ENCODE results near the gene ZNF277. TPM values are rescaled to one million over a fixed set of nuclear protein-coding genes. Genes with fewer than 3 reads are reported as not detected.

ZNF277 gene
- total RNA-seq, 2 experiments from 2014 or later: 14.8 to 15.6 TPM

DNA sequence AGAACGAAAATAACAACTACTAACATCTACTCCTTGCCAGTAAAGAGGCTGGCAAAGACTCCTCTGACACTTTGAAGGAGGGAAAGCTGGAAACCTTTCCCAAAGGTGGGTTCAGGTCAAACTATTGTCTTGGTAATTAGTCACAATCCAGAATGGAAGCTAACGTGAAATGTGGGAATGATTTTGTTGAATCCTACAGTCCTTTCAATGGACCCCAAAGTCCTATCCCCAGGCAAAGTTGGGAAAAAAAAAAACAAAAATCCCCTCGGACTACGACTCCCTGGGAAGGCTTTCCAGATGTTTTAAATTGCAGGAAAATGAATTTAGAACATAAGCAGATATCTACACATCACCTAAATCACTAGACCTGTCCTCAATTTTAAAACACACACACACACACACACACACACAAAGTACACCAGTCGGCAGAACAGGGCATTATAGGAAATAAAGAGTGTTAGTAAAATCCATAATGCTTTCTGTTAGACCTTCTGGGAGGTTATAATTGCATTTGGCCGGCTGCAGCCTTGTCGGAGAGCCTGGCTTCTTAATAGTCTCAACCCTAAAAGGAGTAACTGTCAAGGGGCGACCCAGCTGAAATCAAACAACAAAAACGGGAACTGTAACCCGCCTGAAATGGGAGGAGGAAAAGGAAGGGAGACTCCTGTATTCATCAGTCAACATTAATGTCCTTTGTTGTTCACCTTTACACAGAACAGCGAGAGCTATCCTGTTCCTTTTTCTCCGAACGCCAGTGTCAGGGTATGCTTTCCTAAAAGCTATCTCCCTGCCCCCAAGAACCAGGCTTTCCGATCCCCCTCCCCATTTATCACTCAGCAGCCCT is 1.8 kb upstream of the ZNF277 start:
- POLR2A ChIA-PET: interaction anchor here (1.0 to 1.1 kb wide), 2 partner anchors 9 to 54 kb away, joined by 3 to 4 read pairs; no protein-coding TSS in a partner anchor
- Mint-ChIP-seq H3K27me3 (ENCODE audit: low read depth) (peaks cover 45% of the 10 kb centered on the region), H3K4me1 (ENCODE audit: low read depth) (peaks cover 30% of the 10 kb centered on the region), H3K4me3 (peak overlapping the region; percentile 93), H3K27ac (no peak overlapping the region), H3K9me3 (ENCODE audit: insufficient read depth) (no peaks in the 10 kb centered on the region), H3K36me3 (ENCODE audit: low read depth) (peaks cover 3% of the 10 kb centered on the region)
- ATAC-seq (no peak), DNase-seq (peak; percentile 23)
- CTCF ChIA-PET: interaction anchor here (0.7 to 1.8 kb wide), 3 partner anchors 10 to 253 kb away, joined by 3 read pairs; no protein-coding TSS in a partner anchor

GRCh38 chr7:112205343-112206237 is 905 bp upstream of the ZNF277 start:
- peak; percentile 11 for ATAC-seq
- H3K27me3 Mint-ChIP-seq (ENCODE audit: low read depth): peaks cover 40% of the 10 kb centered on the region
- ChIA-PET POLR2A (interaction anchor here (1.0 to 2.2 kb wide), 3 partner anchors 8 to 245 kb away, joined by 3 to 12 read pairs (median 4); partner anchors contain the start of gene IFRD1), CTCF (interaction anchor here (1.3 to 1.8 kb wide), 2 partner anchors 9 to 32 kb away, joined by 3 read pairs; no protein-coding TSS in a partner anchor)
- peak overlapping the region; percentile 93 for H3K4me3 Mint-ChIP-seq
- H3K27ac Mint-ChIP-seq: no peak overlapping the region
- peaks cover 3% of the 10 kb centered on the region for H3K36me3 Mint-ChIP-seq (ENCODE audit: low read depth)
- no peaks in the 10 kb centered on the region for H3K9me3 Mint-ChIP-seq (ENCODE audit: insufficient read depth)
- peaks cover 31% of the 10 kb centered on the region for H3K4me1 Mint-ChIP-seq (ENCODE audit: low read depth)
- DNase-seq: peak; percentile 36

DNA sequence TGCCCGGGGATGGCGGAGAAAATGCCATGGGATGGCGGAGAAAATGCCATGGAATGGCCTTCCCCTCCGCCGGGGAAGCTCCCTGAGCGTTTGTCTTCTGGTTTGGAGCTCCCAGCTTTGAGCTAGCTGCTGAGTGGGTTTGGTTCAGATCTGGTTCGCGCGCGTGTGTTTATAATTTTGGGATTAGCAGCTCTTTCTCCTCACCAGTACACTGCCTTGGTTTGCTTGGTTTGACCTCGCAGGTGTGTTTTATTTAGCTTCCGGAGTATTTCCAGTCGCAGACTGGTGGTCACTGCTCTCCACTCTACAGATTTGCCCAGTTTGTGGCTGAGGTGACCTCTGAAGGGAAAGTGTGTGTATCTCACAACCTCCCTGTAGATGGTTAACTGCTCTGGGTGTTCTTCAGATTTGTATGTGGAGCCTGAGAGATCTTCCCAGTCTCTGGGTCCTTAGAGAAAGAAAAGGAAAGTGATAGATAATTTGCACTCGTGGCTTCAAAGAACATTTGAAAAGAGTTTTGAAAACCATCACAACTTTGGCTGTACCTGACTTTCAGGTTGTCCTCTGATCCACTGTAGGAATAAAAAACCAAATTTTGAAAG is 597 bp downstream of the ZNF277 start:
- peak overlapping the region; percentile 86 for H3K27ac Mint-ChIP-seq
- no peaks in the 10 kb centered on the region for H3K9me3 Mint-ChIP-seq (ENCODE audit: insufficient read depth)
- peaks cover 31% of the 10 kb centered on the region for H3K4me1 Mint-ChIP-seq (ENCODE audit: low read depth)
- ATAC-seq (no peak), DNase-seq (peak; percentile 29)
- ChIA-PET CTCF (no interaction called here), POLR2A (interaction anchor here (0.7 to 2.2 kb wide), 3 partner anchors 23 to 243 kb away, joined by 3 to 12 read pairs (median 4); partner anchors contain the start of gene IFRD1)
- peaks cover 25% of the 10 kb centered on the region for H3K27me3 Mint-ChIP-seq (ENCODE audit: low read depth)
- peak overlapping the region; percentile 93 for H3K4me3 Mint-ChIP-seq
- H3K36me3 Mint-ChIP-seq (ENCODE audit: low read depth): peaks cover 3% of the 10 kb centered on the region

DNA sequence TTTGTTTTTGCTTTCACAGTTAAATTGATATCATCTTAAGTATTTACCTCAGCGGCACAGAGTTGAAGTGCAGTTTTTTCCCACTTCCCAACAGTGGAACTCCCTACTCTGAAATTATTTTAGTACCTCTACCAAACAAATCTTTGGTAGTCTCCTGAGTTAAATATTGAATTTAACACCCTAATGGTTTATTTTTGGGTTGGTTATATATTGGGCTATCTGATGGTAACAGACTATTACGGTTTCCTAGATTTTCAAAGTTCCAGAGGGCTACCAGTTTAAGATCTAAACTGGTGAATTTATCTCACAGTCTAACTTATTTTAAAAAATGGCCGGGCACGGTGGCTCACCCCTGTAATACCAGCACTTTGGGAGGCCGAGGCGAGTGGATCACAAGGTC is 1.3 kb downstream of the ZNF277 start:
- Mint-ChIP-seq H3K27ac (no peak overlapping the region), H3K36me3 (ENCODE audit: low read depth) (peaks cover 3% of the 10 kb centered on the region), H3K9me3 (ENCODE audit: insufficient read depth) (no peaks in the 10 kb centered on the region), H3K27me3 (ENCODE audit: low read depth) (peaks cover 22% of the 10 kb centered on the region), H3K4me3 (peak overlapping the region; percentile 93), H3K4me1 (ENCODE audit: low read depth) (peaks cover 31% of the 10 kb centered on the region)
- POLR2A ChIA-PET: interaction anchor here (2.2 kb wide), 1 partner anchor 243 kb away, joined by 12 read pairs; the partner anchor contains the start of gene IFRD1
- no peak for DNase-seq
- no peak for ATAC-seq
- CTCF ChIA-PET: no interaction called here

GRCh38 chr7:112211348-112211907 is 4.9 kb downstream of the ZNF277 start:
- DNase-seq (no peak), ATAC-seq (no peak)
- Mint-ChIP-seq H3K4me3 (no peak overlapping the region), H3K27ac (no peak overlapping the region), H3K36me3 (ENCODE audit: low read depth) (peaks cover 3% of the 10 kb centered on the region), H3K9me3 (ENCODE audit: insufficient read depth) (no peaks in the 10 kb centered on the region), H3K27me3 (ENCODE audit: low read depth) (no peaks in the 10 kb centered on the region), H3K4me1 (ENCODE audit: low read depth) (peaks cover 10% of the 10 kb centered on the region)
- CTCF ChIA-PET: no interaction called here
- POLR2A ChIA-PET: interaction anchor here (1.1 kb wide), 1 partner anchor 239 kb away, joined by 3 read pairs; the partner anchor contains the start of gene IFRD1

DNA sequence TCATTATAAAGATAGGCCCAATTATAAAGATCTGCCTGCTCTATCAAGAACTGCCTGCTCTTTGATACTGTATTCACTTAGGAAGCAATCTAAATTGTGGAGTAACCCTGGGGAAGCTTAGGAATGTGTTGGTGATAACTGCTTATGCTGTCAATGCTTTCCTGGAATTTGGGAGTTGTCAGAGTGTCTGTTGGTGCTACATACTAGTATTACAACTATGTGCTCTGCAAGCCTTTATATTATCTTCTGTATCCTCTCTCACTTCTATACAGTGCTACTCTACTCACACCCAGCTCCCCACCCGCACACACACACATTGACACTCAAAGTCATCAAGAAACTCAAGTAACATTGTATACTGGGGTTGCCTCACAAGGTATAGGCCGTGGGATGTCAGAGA is 6.1 kb downstream of the ZNF277 start:
- Mint-ChIP-seq H3K4me1 (ENCODE audit: low read depth) (peaks cover 6% of the 10 kb centered on the region), H3K27ac (no peak overlapping the region)
- POLR2A ChIA-PET: interaction anchor here (1.1 kb wide), 1 partner anchor 238 kb away, joined by 3 read pairs; the partner anchor contains the start of gene IFRD1

GRCh38 chr7:112213735-112214134 is 7.2 kb downstream of the ZNF277 start:
- Mint-ChIP-seq H3K27ac (no peak overlapping the region), H3K4me3 (no peak overlapping the region), H3K27me3 (ENCODE audit: low read depth) (no peaks in the 10 kb centered on the region), H3K36me3 (ENCODE audit: low read depth) (no peaks in the 10 kb centered on the region), H3K9me3 (ENCODE audit: insufficient read depth) (no peaks in the 10 kb centered on the region), H3K4me1 (ENCODE audit: low read depth) (peaks cover 2% of the 10 kb centered on the region)
- CTCF ChIA-PET: interaction anchor here (0.8 kb wide), 1 partner anchor 352 kb away, joined by 3 read pairs; no protein-coding TSS in a partner anchor
- no peak for DNase-seq
- ATAC-seq: no peak
- POLR2A ChIA-PET: interaction anchor here (0.6 to 1.4 kb wide), 2 partner anchors 9 to 199 kb away, joined by 3 to 4 read pairs; no protein-coding TSS in a partner anchor

More for the DNA sequence above, 6.1 kb downstream of the ZNF277 start:
- Mint-ChIP-seq H3K9me3 (ENCODE audit: insufficient read depth) (no peaks in the 10 kb centered on the region), H3K4me3 (no peak overlapping the region), H3K36me3 (ENCODE audit: low read depth) (no peaks in the 10 kb centered on the region), H3K27me3 (ENCODE audit: low read depth) (no peaks in the 10 kb centered on the region)
- CTCF ChIA-PET: no interaction called here
- ATAC-seq (no peak), DNase-seq (no peak)

- H3K36me3 Mint-ChIP-seq (ENCODE audit: low read depth): no peaks in the 10 kb centered on the region
- H3K9me3 Mint-ChIP-seq (ENCODE audit: insufficient read depth): no peaks in the 10 kb centered on the region
- H3K27me3 Mint-ChIP-seq (ENCODE audit: low read depth): no peaks in the 10 kb centered on the region
- ATAC-seq (no peak), DNase-seq (no peak)
- H3K27ac Mint-ChIP-seq: no peak overlapping the region
- H3K4me3 Mint-ChIP-seq: no peak overlapping the region
- ChIA-PET POLR2A (interaction anchor here (0.6 to 1.4 kb wide), 2 partner anchors 9 to 198 kb away, joined by 3 to 4 read pairs; no protein-coding TSS in a partner anchor), CTCF (interaction anchor here (0.8 kb wide), 1 partner anchor 9 kb away, joined by 3 read pairs; the partner anchor contains the start of gene DOCK4)
- peaks cover 2% of the 10 kb centered on the region for H3K4me1 Mint-ChIP-seq (ENCODE audit: low read depth)
Measured at GRCh38 chr7:112214268-112214667, 7.8 kb downstream of the ZNF277 start.

- Mint-ChIP-seq H3K4me1 (ENCODE audit: low read depth) (no peaks in the 10 kb centered on the region), H3K27ac (no peak overlapping the region), H3K4me3 (no peak overlapping the region), H3K27me3 (ENCODE audit: low read depth) (no peaks in the 10 kb centered on the region), H3K36me3 (ENCODE audit: low read depth) (no peaks in the 10 kb centered on the region), H3K9me3 (ENCODE audit: insufficient read depth) (peaks cover 1% of the 10 kb centered on the region)
- ChIA-PET POLR2A (no interaction called here), CTCF (interaction anchor here (0.8 kb wide), 1 partner anchor 9 kb away, joined by 3 read pairs; the partner anchor contains the start of gene DOCK4)
- DNase-seq: no peak
- no peak for ATAC-seq
Measured at GRCh38 chr7:112214883-112215282, 8.4 kb downstream of the ZNF277 start.

GRCh38 chr7:112215787-112216186 is 9.3 kb downstream of the ZNF277 start:
- POLR2A ChIA-PET: no interaction called here

More at GRCh38 chr7:112215787-112216186, 9.3 kb downstream of the ZNF277 start:
- ATAC-seq: no peak
- H3K27ac Mint-ChIP-seq: no peak overlapping the region
- no peaks in the 10 kb centered on the region for H3K27me3 Mint-ChIP-seq (ENCODE audit: low read depth)
- H3K4me3 Mint-ChIP-seq: no peak overlapping the region
- no peaks in the 10 kb centered on the region for H3K4me1 Mint-ChIP-seq (ENCODE audit: low read depth)
- DNase-seq: no peak
- H3K9me3 Mint-ChIP-seq (ENCODE audit: insufficient read depth): peaks cover 4% of the 10 kb centered on the region
- CTCF ChIA-PET: no interaction called here
- peaks cover under 1% of the 10 kb centered on the region for H3K36me3 Mint-ChIP-seq (ENCODE audit: low read depth)

Measured in activated CD8-positive, alpha-beta T cell treated with anti-CD3 and anti-CD28 coated beads, Interleukin-2, amount 10 ng/mL, durations not matched to agents 7 days and 5 days (primary cell).